Measurements from ENCODE around the gene KRTAP4-9. TPM values are rescaled to one million over a fixed set of nuclear protein-coding genes. Genes with fewer than 3 reads are reported as not detected.

Gene KRTAP4-9
- polyA plus RNA-seq, 1 donor from 2014 or later = not detected

DNA sequence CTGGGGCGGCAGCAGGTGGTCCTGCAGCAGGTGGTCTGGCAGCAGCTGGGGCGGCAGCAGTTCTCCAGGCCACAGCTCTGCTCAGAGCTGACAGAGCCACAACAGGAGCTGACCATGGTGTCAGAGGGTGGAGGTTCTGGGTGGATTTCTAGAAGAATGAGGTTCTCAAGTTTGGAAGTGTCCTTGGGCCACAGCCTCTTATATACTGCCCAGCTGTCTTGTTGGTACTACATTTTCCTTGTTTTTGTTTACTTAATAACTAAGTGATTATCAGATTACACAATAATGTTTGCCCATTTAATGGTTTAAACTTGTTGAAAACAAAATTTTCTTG is 44.4 kb downstream of the KRTAP4-9 start, which contains the start of gene KRTAP4-5:
KRTAP4-5 (minus strand) TSS at position 174 of the 334 bp plus-strand sequence; CDS start at position 116, 58 bp downstream.
- H3K36me3 ChIP-seq (ENCODE audit: insufficient read depth, low read length) = no peaks in the 10 kb centered on the region
- no peaks in the 10 kb centered on the region for H4K20me1 ChIP-seq (ENCODE audit: insufficient read depth)
- no peaks in the 10 kb centered on the region for H3K27me3 ChIP-seq (ENCODE audit: insufficient read depth, low read depth, low read length)
- TF ChIP-seq, protein P1, sequence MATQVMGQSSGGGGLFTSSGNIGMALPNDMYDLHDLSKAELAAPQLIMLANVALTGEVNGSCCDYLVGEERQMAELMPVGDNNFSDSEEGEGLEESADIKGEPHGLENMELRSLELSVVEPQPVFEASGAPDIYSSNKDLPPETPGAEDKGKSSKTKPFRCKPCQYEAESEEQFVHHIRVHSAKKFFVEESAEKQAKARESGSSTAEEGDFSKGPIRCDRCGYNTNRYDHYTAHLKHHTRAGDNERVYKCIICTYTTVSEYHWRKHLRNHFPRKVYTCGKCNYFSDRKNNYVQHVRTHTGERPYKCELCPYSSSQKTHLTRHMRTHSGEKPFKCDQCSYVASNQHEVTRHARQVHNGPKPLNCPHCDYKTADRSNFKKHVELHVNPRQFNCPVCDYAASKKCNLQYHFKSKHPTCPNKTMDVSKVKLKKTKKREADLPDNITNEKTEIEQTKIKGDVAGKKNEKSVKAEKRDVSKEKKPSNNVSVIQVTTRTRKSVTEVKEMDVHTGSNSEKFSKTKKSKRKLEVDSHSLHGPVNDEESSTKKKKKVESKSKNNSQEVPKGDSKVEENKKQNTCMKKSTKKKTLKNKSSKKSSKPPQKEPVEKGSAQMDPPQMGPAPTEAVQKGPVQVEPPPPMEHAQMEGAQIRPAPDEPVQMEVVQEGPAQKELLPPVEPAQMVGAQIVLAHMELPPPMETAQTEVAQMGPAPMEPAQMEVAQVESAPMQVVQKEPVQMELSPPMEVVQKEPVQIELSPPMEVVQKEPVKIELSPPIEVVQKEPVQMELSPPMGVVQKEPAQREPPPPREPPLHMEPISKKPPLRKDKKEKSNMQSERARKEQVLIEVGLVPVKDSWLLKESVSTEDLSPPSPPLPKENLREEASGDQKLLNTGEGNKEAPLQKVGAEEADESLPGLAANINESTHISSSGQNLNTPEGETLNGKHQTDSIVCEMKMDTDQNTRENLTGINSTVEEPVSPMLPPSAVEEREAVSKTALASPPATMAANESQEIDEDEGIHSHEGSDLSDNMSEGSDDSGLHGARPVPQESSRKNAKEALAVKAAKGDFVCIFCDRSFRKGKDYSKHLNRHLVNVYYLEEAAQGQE (IDR thresholded peaks at IDR 0.05; ENCODE audit: borderline replicate concordance) = no peak
- no peak for TF ChIP-seq EZH2 (IDR thresholded peaks at IDR 0.05; ENCODE audit: borderline replicate concordance, insufficient read depth, low read length, poor library complexity, severe bottlenecking)
- no peak for TF ChIP-seq POLR2AphosphoS5 (IDR thresholded peaks at IDR 0.05)
- no peak for TF ChIP-seq MXI1 (conservative IDR thresholded peaks at IDR 0.05; ENCODE audit: poor library complexity, severe bottlenecking)
- no peak for TF ChIP-seq SMC3 (conservative IDR thresholded peaks at IDR 0.05; ENCODE audit: poor library complexity)
- TF ChIP-seq RAD21 (conservative IDR thresholded peaks at IDR 0.05) = no peak
- TF ChIP-seq EP300 (conservative IDR thresholded peaks at IDR 0.05; ENCODE audit: poor library complexity, severe bottlenecking) = no peak
- TF ChIP-seq, protein P2, sequence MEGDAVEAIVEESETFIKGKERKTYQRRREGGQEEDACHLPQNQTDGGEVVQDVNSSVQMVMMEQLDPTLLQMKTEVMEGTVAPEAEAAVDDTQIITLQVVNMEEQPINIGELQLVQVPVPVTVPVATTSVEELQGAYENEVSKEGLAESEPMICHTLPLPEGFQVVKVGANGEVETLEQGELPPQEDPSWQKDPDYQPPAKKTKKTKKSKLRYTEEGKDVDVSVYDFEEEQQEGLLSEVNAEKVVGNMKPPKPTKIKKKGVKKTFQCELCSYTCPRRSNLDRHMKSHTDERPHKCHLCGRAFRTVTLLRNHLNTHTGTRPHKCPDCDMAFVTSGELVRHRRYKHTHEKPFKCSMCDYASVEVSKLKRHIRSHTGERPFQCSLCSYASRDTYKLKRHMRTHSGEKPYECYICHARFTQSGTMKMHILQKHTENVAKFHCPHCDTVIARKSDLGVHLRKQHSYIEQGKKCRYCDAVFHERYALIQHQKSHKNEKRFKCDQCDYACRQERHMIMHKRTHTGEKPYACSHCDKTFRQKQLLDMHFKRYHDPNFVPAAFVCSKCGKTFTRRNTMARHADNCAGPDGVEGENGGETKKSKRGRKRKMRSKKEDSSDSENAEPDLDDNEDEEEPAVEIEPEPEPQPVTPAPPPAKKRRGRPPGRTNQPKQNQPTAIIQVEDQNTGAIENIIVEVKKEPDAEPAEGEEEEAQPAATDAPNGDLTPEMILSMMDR (IDR thresholded peaks at IDR 0.05; ENCODE audit: poor library complexity, severe bottlenecking) = no peak
- no peak for TF ChIP-seq TAF1 (IDR thresholded peaks at IDR 0.05; ENCODE audit: low read depth)
- H3K9me2 ChIP-seq (ENCODE audit: insufficient read depth, low read length) = no peaks in the 10 kb centered on the region
- no peak within 1 kb of the TSS for H3K4me3 ChIP-seq (ENCODE audit: low read length)
- H3K27ac ChIP-seq (ENCODE audit: low read length) = no peak within 1 kb of the TSS
- no peaks in the 10 kb centered on the region for H3F3A ChIP-seq (ENCODE audit: insufficient read depth, low read length, poor library complexity, severe bottlenecking)
- H3K79me2 ChIP-seq (replicated peaks; ENCODE audit: insufficient read depth, low read length) = no peaks in the 10 kb centered on the region
- H2AFZ ChIP-seq (ENCODE audit: low read depth, low read length) = no peak within 1 kb of the TSS
- no peaks in the 10 kb centered on the region for H3K9me3 ChIP-seq (ENCODE audit: low read length)
- H3K9ac ChIP-seq (ENCODE audit: low read length) = no peak within 1 kb of the TSS
- H3K4me2 ChIP-seq (ENCODE audit: low read length) = no peak within 1 kb of the TSS

DNA sequence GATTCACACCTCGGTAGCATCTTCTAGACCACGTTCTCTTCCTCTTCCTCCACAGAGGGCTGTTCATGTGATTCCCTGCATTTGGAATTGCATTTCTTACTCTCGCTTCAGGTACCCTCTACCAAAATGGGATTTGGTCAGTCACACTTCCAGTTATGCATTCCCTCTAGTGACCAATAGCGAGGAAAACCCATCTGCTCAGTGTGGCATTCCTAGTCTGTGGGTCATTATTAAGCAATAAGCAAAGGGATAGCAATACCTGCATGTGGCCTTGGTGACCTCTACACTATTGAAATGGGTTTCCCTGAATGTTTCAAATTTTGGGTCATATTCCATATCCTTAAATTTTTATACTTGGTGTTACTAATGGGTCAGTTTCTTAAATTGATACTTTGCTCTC is 44.8 kb downstream of the KRTAP4-9 start:
- H3K36me3 ChIP-seq (ENCODE audit: insufficient read depth, low read length) = no peaks in the 10 kb centered on the region
- no peak overlapping the region for H3K9ac ChIP-seq (ENCODE audit: low read length)
- no peaks in the 10 kb centered on the region for H3K9me2 ChIP-seq (ENCODE audit: insufficient read depth, low read length)
- H3K27me3 ChIP-seq (ENCODE audit: insufficient read depth, low read depth, low read length) = no peaks in the 10 kb centered on the region
- no peaks in the 10 kb centered on the region for H4K20me1 ChIP-seq (ENCODE audit: insufficient read depth)
- no peaks in the 10 kb centered on the region for H3F3A ChIP-seq (ENCODE audit: insufficient read depth, low read length, poor library complexity, severe bottlenecking)
- H3K9me3 ChIP-seq (ENCODE audit: low read length) = no peaks in the 10 kb centered on the region
- no peaks in the 10 kb centered on the region for H3K79me2 ChIP-seq (replicated peaks; ENCODE audit: insufficient read depth, low read length)
- TF ChIP-seq, protein P1 (IDR thresholded peaks at IDR 0.05; ENCODE audit: borderline replicate concordance) = no peak
- TF ChIP-seq, protein P2 (IDR thresholded peaks at IDR 0.05; ENCODE audit: poor library complexity, severe bottlenecking) = no peak
- no peak for TF ChIP-seq EZH2 (IDR thresholded peaks at IDR 0.05; ENCODE audit: borderline replicate concordance, insufficient read depth, low read length, poor library complexity, severe bottlenecking)
- H3K27ac ChIP-seq (ENCODE audit: low read length) = no peak overlapping the region
- no peak overlapping the region for H2AFZ ChIP-seq (ENCODE audit: low read depth, low read length)
- H3K4me2 ChIP-seq (ENCODE audit: low read length) = no peak overlapping the region
- H3K4me3 ChIP-seq (ENCODE audit: low read length) = no peak overlapping the region

Measured in neural cell (in vitro differentiated cells).